GM20000 (cell line): ENCODE results near the gene FAM111B.
"Not testable (repeated sequence)": the region's sequence is repeated elsewhere in the genome, so short reads cannot be mapped to it uniquely, and the experiment has no call there.

ENCODE experiments used
- DNase-seq: peaks from one replicate; pipeline ENCODE4 v3.0.0; 2012; ENCODE audit warnings: low spot score
- TF ChIP-seq, protein P1 (sequence below): IDR thresholded peaks from 2 replicates; pipeline ENCODE4 v1.5.1; 2012; ENCODE audit warnings: mild to moderate bottlenecking, control low read depth; ENCODE audit errors: extremely low read depth, missing control alignments

FAM111B gene

DNA sequence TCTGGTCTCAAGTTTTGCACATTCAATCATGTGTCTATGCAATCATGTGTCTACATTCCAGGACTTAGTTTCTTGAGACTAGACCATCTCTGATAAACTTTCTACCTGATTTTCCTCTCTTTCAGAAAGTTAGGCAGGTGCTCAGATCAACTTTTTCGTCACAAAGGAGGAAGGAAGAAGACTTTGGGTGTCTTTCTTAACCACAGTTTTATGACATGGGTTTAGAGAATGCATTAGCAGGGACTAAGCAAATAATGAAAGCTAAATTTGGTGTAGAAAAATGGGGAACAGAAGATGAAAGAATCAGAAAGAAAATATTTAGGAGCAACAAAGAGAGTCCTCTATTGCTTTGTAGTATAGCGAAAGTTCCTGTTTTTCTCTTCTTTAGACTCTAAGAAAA, 28.6 kb upstream of the FAM111B start:
- TF ChIP-seq, protein P1, sequence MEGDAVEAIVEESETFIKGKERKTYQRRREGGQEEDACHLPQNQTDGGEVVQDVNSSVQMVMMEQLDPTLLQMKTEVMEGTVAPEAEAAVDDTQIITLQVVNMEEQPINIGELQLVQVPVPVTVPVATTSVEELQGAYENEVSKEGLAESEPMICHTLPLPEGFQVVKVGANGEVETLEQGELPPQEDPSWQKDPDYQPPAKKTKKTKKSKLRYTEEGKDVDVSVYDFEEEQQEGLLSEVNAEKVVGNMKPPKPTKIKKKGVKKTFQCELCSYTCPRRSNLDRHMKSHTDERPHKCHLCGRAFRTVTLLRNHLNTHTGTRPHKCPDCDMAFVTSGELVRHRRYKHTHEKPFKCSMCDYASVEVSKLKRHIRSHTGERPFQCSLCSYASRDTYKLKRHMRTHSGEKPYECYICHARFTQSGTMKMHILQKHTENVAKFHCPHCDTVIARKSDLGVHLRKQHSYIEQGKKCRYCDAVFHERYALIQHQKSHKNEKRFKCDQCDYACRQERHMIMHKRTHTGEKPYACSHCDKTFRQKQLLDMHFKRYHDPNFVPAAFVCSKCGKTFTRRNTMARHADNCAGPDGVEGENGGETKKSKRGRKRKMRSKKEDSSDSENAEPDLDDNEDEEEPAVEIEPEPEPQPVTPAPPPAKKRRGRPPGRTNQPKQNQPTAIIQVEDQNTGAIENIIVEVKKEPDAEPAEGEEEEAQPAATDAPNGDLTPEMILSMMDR, result no peak
- DNase-seq, result no peak

DNA sequence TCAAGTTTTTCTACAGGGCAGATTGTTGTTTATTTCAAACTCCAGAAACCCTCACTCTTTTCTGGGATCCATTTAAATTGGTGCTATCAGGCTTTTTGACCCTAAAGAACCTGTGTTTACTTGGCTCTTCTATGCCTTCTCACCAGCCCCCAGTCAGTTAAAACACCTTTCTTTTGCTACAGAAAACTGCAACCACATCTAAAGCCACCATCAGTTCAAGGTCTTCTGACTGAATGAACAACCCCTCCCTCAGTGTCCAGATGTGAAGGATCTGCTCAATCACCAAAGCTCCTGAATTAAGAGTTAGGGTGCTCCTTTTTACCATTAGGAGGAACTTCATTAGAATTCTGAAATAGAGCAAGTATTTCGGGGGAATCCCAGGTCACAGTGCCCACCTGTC, 28.0 kb upstream of the FAM111B start:
- TF ChIP-seq, protein P1, result no peak
- no peak for DNase-seq

DNA sequence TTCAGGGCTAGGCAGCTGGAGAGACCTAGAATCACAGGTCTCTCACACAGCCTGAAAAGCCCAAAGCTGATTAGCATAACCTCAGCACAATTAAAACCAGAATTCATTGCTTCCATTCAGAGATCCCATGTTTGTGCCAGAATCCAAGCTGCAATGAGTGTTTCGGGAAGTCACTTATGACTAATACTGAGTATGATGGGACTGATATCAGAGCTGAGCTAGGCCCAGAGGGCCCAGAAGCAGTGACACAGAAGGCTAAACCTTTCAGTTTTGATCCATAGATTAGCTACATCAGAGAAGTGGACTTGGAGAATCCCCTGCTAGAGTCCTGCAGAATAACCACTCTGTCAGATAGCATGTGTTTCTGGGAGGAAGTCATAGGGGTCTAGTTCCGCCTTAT, 26.6 kb upstream of the FAM111B start:
- not testable (repeated sequence) for DNase-seq

- DNase-seq, result not testable (repeated sequence)
Observed at GRCh38 chr11:59081430-59082020, 25.5 kb upstream of the FAM111B start.

GRCh38 chr11:59086007-59086406, 21.0 kb upstream of the FAM111B start, which contains the start of gene GLYATL1B:
Gene GLYATL1B, plus strand, starts transcription at chr11:59086307. Its CDS starts 0 bp downstream, at chr11:59086307.
- DNase-seq, result not testable (repeated sequence)

- TF ChIP-seq, protein P1, result no peak
Observed at GRCh38 chr11:59088162-59088561, 18.9 kb upstream of the FAM111B start.

GRCh38 chr11:59093576-59093975, 13.5 kb upstream of the FAM111B start:
- not testable (repeated sequence) for DNase-seq

More at GRCh38 chr11:59088162-59088561, 18.9 kb upstream of the FAM111B start:
- DNase-seq, result no peak

GRCh38 chr11:59095225-59095624, 11.8 kb upstream of the FAM111B start:
- not testable (repeated sequence) for DNase-seq

- DNase-seq, result not testable (repeated sequence)
Observed at GRCh38 chr11:59095972-59096575, 11.0 kb upstream of the FAM111B start.

- TF ChIP-seq, protein P1, result peak; percentile 44
- DNase-seq, result no peak
Observed at GRCh38 chr11:59097113-59097708, 9.8 kb upstream of the FAM111B start.

- not testable (repeated sequence) for DNase-seq
Observed at GRCh38 chr11:59097938-59098337, 9.1 kb upstream of the FAM111B start.
